Neural cell (in vitro differentiated cells): ENCODE data around the gene MON2. TPM values are rescaled to one million over a fixed set of nuclear protein-coding genes. Genes with fewer than 3 reads are reported as not detected.

Experiments
- H2AFZ ChIP-seq: fragments of 200-600, 300-800 bp; sonication (generic), shearing (Covaris generic); 2 replicates; pipeline ENCODE4 v1.6.0; 2014; ENCODE audit warnings: low read depth, mild to moderate bottlenecking, antibody characterized with exemption, low read length, moderate library complexity
- H3F3A ChIP-seq: fragments of 200-600 bp; shearing (Covaris generic); 2 replicates; pipeline ENCODE4 v1.6.1; 2016; ENCODE audit warnings: mild to moderate bottlenecking, moderate library complexity, mixed read lengths, antibody characterized with exemption, low read length; ENCODE audit not compliant: insufficient read depth, poor library complexity, severe bottlenecking
- H3K27ac ChIP-seq: fragments of 200-600, 300-800 bp; sonication (generic), shearing (Covaris generic); 2 replicates; pipeline ENCODE4 v1.5.1; 2014; ENCODE audit warnings: mild to moderate bottlenecking, low read length, moderate library complexity
- H3K27me3 ChIP-seq: fragments of 300-800, 200-600 bp; sonication (generic), shearing (Covaris generic); 2 replicates; pipeline ENCODE4 v1.6.0; 2014; ENCODE audit warnings: mild to moderate bottlenecking, low read depth, low read length, moderate library complexity; ENCODE audit not compliant: insufficient read depth
- H3K36me3 ChIP-seq: fragments of 300-800, 200-600 bp; sonication (generic), shearing (Covaris generic); 2 replicates; pipeline ENCODE4 v1.5.1; 2014; ENCODE audit warnings: mild to moderate bottlenecking, antibody characterized with exemption, low read length, moderate library complexity; ENCODE audit not compliant: insufficient read depth
- H3K4me2 ChIP-seq: fragments of 300-800, 200-600 bp; sonication (generic), shearing (Covaris generic); 2 replicates; pipeline ENCODE4 v1.6.0; 2014; ENCODE audit warnings: mild to moderate bottlenecking, low read length
- H3K4me3 ChIP-seq: fragments of 300-800, 200-600 bp; sonication (generic), shearing (Covaris generic); 2 replicates; pipeline ENCODE4 v1.5.1; 2014; ENCODE audit warnings: mild to moderate bottlenecking, low read length, moderate library complexity
- H3K79me2 ChIP-seq: fragments of 200-600 bp; shearing (Covaris generic); replicated peaks from 2 replicates; pipeline ENCODE4 v1.6.0; 2014; ENCODE audit warnings: mild to moderate bottlenecking, low read length, moderate library complexity; ENCODE audit not compliant: insufficient read depth
- H3K9ac ChIP-seq: fragments of 300-800, 200-600 bp; sonication (generic), shearing (Covaris generic); 2 replicates; pipeline ENCODE4 v1.6.1; 2016; ENCODE audit warnings: mild to moderate bottlenecking, low read length, mixed read lengths
- H3K9me2 ChIP-seq: fragments of 200-600 bp; shearing (Covaris generic); 2 replicates; pipeline ENCODE4 v1.6.1; 2016; ENCODE audit warnings: mild to moderate bottlenecking, low read length, mixed read lengths; ENCODE audit not compliant: insufficient read depth
- H3K9me3 ChIP-seq: fragments of 200-600, 300-800 bp; sonication (generic), shearing (Covaris generic); 2 replicates; pipeline ENCODE4 v1.6.1; 2016; ENCODE audit warnings: mild to moderate bottlenecking, mixed run types, low read length, moderate library complexity, mixed read lengths
- H4K20me1 ChIP-seq: fragments of 200-600 bp; shearing (Covaris generic); 2 replicates; pipeline ENCODE4 v1.6.1; 2016; ENCODE audit warnings: mild to moderate bottlenecking, mixed run types; ENCODE audit not compliant: insufficient read depth
- EP300 ChIP-seq: fragments of 450-650 bp; conservative IDR thresholded peaks from 2 replicates; pipeline ENCODE4 v1.6.1; 2014; ENCODE audit warnings: antibody characterized with exemption, mild to moderate bottlenecking, moderate library complexity; ENCODE audit not compliant: poor library complexity, severe bottlenecking
- EZH2 ChIP-seq: fragments of 200-600, 300-800 bp; shearing (Covaris generic), sonication (generic); IDR thresholded peaks from 2 replicates; pipeline ENCODE4 v1.6.1; 2014; ENCODE audit warnings: antibody characterized with exemption, low read length, borderline replicate concordance, mild to moderate bottlenecking; ENCODE audit not compliant: insufficient read depth, poor library complexity, severe bottlenecking
- MXI1 ChIP-seq: fragments of 450-650 bp; conservative IDR thresholded peaks from 2 replicates; pipeline ENCODE4 v1.6.1; 2014; ENCODE audit warnings: antibody characterized with exemption, mild to moderate bottlenecking; ENCODE audit not compliant: poor library complexity, severe bottlenecking
- POLR2AphosphoS5 ChIP-seq: IDR thresholded peaks from 2 replicates; pipeline ENCODE4 v1.6.1; 2012
- RAD21 ChIP-seq: fragments of 450-650 bp; conservative IDR thresholded peaks from 2 replicates; pipeline ENCODE4 v1.6.1; 2014; ENCODE audit warnings: antibody characterized with exemption, mild to moderate bottlenecking, moderate library complexity
- SMC3 ChIP-seq: fragments of 450-650 bp; conservative IDR thresholded peaks from 2 replicates; pipeline ENCODE4 v1.6.1; 2014; ENCODE audit warnings: antibody characterized with exemption, mild to moderate bottlenecking, moderate library complexity; ENCODE audit not compliant: poor library complexity
- TAF1 ChIP-seq: IDR thresholded peaks from 2 replicates; pipeline ENCODE4 v1.6.1; 2012; ENCODE audit warnings: low read depth
- polyA plus RNA-seq: library from polyadenylated mRNA; depleted of rRNA; stranded (reverse); fragments of >200 nt; gene quantifications from 2 replicates; pipeline ENCODE4 v1.2.3, GENCODE V29; 2014
- TF ChIP-seq, protein P1 (sequence below): fragments of 450-650 bp; IDR thresholded peaks from 2 replicates; pipeline ENCODE4 v1.5.1; 2014; ENCODE audit warnings: antibody characterized with exemption, mild to moderate bottlenecking, moderate library complexity; ENCODE audit not compliant: poor library complexity, severe bottlenecking
- TF ChIP-seq, protein P2 (sequence below): IDR thresholded peaks from 2 replicates; pipeline ENCODE4 v1.6.1; 2012; ENCODE audit warnings: borderline replicate concordance

Gene MON2
- polyA plus RNA-seq, 1 donor from 2014 or later = 44.2 TPM

DNA sequence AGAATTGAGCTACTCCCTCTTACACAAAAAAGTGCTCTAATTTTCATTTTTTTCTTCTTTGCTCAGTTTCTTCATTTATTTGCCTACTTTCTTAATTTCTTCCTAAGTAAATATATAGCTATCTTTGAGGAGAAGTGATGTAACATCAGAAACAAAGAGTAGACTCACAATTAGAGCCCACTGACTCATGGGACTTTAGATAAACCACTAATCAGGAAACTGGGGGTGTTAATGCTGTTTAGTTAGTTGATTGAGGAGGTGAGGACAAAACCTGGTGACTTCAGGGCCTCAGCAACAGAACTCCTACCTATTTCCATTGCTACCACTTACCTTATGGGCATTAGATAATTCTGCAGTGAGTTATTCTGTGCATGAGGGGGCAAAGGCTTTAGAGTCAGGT lies 151.7 kb downstream of the MON2 start:
- Histone ChIP-seq H3K9ac (no peak overlapping the region), H2AFZ (no peak overlapping the region), H3K4me2 (no peak overlapping the region), H3K27me3 (no peaks in the 10 kb centered on the region), H3K4me3 (no peak overlapping the region), H3K36me3 (no peaks in the 10 kb centered on the region), H4K20me1 (no peaks in the 10 kb centered on the region), H3K27ac (no peak overlapping the region), H3K9me2 (no peaks in the 10 kb centered on the region), H3K79me2 (no peaks in the 10 kb centered on the region), H3F3A (no peaks in the 10 kb centered on the region), H3K9me3 (no peaks in the 10 kb centered on the region)
- TF ChIP-seq, protein P1, sequence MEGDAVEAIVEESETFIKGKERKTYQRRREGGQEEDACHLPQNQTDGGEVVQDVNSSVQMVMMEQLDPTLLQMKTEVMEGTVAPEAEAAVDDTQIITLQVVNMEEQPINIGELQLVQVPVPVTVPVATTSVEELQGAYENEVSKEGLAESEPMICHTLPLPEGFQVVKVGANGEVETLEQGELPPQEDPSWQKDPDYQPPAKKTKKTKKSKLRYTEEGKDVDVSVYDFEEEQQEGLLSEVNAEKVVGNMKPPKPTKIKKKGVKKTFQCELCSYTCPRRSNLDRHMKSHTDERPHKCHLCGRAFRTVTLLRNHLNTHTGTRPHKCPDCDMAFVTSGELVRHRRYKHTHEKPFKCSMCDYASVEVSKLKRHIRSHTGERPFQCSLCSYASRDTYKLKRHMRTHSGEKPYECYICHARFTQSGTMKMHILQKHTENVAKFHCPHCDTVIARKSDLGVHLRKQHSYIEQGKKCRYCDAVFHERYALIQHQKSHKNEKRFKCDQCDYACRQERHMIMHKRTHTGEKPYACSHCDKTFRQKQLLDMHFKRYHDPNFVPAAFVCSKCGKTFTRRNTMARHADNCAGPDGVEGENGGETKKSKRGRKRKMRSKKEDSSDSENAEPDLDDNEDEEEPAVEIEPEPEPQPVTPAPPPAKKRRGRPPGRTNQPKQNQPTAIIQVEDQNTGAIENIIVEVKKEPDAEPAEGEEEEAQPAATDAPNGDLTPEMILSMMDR = no peak
- TF ChIP-seq, protein P2, sequence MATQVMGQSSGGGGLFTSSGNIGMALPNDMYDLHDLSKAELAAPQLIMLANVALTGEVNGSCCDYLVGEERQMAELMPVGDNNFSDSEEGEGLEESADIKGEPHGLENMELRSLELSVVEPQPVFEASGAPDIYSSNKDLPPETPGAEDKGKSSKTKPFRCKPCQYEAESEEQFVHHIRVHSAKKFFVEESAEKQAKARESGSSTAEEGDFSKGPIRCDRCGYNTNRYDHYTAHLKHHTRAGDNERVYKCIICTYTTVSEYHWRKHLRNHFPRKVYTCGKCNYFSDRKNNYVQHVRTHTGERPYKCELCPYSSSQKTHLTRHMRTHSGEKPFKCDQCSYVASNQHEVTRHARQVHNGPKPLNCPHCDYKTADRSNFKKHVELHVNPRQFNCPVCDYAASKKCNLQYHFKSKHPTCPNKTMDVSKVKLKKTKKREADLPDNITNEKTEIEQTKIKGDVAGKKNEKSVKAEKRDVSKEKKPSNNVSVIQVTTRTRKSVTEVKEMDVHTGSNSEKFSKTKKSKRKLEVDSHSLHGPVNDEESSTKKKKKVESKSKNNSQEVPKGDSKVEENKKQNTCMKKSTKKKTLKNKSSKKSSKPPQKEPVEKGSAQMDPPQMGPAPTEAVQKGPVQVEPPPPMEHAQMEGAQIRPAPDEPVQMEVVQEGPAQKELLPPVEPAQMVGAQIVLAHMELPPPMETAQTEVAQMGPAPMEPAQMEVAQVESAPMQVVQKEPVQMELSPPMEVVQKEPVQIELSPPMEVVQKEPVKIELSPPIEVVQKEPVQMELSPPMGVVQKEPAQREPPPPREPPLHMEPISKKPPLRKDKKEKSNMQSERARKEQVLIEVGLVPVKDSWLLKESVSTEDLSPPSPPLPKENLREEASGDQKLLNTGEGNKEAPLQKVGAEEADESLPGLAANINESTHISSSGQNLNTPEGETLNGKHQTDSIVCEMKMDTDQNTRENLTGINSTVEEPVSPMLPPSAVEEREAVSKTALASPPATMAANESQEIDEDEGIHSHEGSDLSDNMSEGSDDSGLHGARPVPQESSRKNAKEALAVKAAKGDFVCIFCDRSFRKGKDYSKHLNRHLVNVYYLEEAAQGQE = no peak
- TF ChIP-seq SMC3 (no peak), EP300 (no peak), EZH2 (no peak), POLR2AphosphoS5 (no peak), TAF1 (no peak), RAD21 (no peak), MXI1 (no peak)

DNA sequence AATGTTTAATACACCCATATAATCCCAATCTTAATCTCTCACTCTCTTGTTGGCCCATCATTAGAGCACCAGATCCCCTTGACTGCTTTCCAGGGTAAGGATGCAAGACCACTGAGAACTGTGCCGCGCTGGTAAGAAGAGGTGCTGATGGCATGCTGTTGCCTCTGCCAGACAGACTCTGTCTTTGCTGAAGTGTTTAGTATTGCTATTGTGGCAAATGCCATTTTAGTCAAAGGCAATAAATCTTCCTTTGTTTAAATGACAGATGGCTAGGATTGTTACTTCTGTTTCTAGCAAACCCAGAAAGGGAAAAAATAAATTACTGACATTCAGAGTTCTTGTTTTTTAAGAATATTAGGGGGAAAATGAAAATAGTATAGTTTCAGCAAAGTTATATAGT lies 152.3 kb downstream of the MON2 start:
- no peak overlapping the region for H3K4me2 ChIP-seq
- no peak overlapping the region for H3K4me3 ChIP-seq
- H4K20me1 ChIP-seq = no peaks in the 10 kb centered on the region
- no peaks in the 10 kb centered on the region for H3K27me3 ChIP-seq
- no peak overlapping the region for H3K9ac ChIP-seq
- no peak overlapping the region for H2AFZ ChIP-seq
- no peaks in the 10 kb centered on the region for H3K79me2 ChIP-seq
- H3F3A ChIP-seq = no peaks in the 10 kb centered on the region
- TF ChIP-seq, protein P1 = no peak
- TF ChIP-seq SMC3 (no peak), RAD21 (no peak)
- TF ChIP-seq, protein P2 = no peak
- no peaks in the 10 kb centered on the region for H3K36me3 ChIP-seq
- H3K9me3 ChIP-seq = no peaks in the 10 kb centered on the region
- no peaks in the 10 kb centered on the region for H3K9me2 ChIP-seq
- H3K27ac ChIP-seq = no peak overlapping the region
